ENCODE data around the gene ZNF672. TPM values are rescaled to one million over a fixed set of nuclear protein-coding genes. Genes with fewer than 3 reads are reported as not detected.

The ZNF672 gene
- total and polyA plus RNA-seq, 2 of the 13 experiments (the other 11 are each of a cell fraction or from before 2014, with no cell fraction given): 17.2 to 22.9 TPM

GRCh38 chr1:248825909-248826760, 11.9 kb upstream of the ZNF672 start, which contains the start of gene SH3BP5L (continued):
- TF ChIP-seq IRF9 (CRISPR knock-in tag; IDR thresholded peaks at IDR 0.05; ENCODE audit: borderline replicate concordance) (0 out of 2 replicates have a peak, but pooled peaks have one; percentile 46), CENPT (CRISPR knock-in tag; IDR thresholded peaks at IDR 0.05; ENCODE audit: low read depth) (no peak), PHF21A (CRISPR knock-in tag; IDR thresholded peaks at IDR 0.05) (peak; percentile 51), HOXA3 (CRISPR knock-in tag; IDR thresholded peaks at IDR 0.05) (peak; percentile 47; the same call in 1 of the 2 replicates), IKZF4 (CRISPR knock-in tag; IDR thresholded peaks at IDR 0.05; ENCODE audit: borderline replicate concordance, low read depth, not compliant biosample characterization) (no peak), TBX3 (IDR thresholded peaks at IDR 0.05; ENCODE audit: borderline replicate concordance) (peak; percentile 65; the same call in 1 of the 2 replicates), KLF12 (CRISPR knock-in tag; IDR thresholded peaks at IDR 0.05; ENCODE audit: borderline replicate concordance) (peak; percentile 75; the same call in 1 of the 2 replicates), SATB2 (CRISPR knock-in tag; IDR thresholded peaks at IDR 0.05) (peak; percentile 59; the same call in 1 of the 2 replicates), THAP7 (CRISPR knock-in tag; IDR thresholded peaks at IDR 0.05) (peak; percentile 85; the same call in 1 of the 2 replicates), FOXA1 (IDR thresholded peaks at IDR 0.05) (no peak), FOXA1 (CRISPR knock-in tag; IDR thresholded peaks at IDR 0.05) (peak; percentile 65; the same call in 1 of the 2 replicates), NAIF1 (CRISPR knock-in tag; IDR thresholded peaks at IDR 0.05; ENCODE audit: borderline replicate concordance) (peak; percentile 66; the same call in 1 of the 2 replicates), IRF1 (CRISPR knock-in tag; IDR thresholded peaks at IDR 0.05; ENCODE audit: low read depth) (no peak), ADNP (CRISPR knock-in tag; IDR thresholded peaks at IDR 0.05) (no peak), HOXA5 (CRISPR knock-in tag; IDR thresholded peaks at IDR 0.05) (peak; percentile 62; the same call in 1 of the 2 replicates), ZBTB8A (CRISPR knock-in tag; IDR thresholded peaks at IDR 0.05; ENCODE audit: borderline replicate concordance, low read depth) (no peak), TARDBP (CRISPR knock-in tag; IDR thresholded peaks at IDR 0.05) (peak; percentile 18; the same call in 1 of the 2 replicates), PRDM10 (CRISPR knock-in tag; IDR thresholded peaks at IDR 0.05; ENCODE audit: low read depth) (no peak), ISL2 (CRISPR knock-in tag; IDR thresholded peaks at IDR 0.05) (no peak; the same call in 1 of the 2 replicates), ZBTB39 (CRISPR knock-in tag; IDR thresholded peaks at IDR 0.05) (0 out of 2 replicates have a peak, but pooled peaks have one; percentile 55)

Measured in HepG2 (cell line).